ENCODE results near the gene UGP2. TPM values are rescaled to one million over a fixed set of nuclear protein-coding genes. Genes with fewer than 3 reads are reported as not detected.
A peak's percentile ranks its signal among the peaks of the same experiment; 100 is the strongest.
"Not testable (repeated sequence)": the region's sequence is repeated elsewhere in the genome, so short reads cannot be mapped to it uniquely, and the experiment has no call there.

The UGP2 gene
- total RNA-seq, 1 donor: 221 TPM

DNA sequence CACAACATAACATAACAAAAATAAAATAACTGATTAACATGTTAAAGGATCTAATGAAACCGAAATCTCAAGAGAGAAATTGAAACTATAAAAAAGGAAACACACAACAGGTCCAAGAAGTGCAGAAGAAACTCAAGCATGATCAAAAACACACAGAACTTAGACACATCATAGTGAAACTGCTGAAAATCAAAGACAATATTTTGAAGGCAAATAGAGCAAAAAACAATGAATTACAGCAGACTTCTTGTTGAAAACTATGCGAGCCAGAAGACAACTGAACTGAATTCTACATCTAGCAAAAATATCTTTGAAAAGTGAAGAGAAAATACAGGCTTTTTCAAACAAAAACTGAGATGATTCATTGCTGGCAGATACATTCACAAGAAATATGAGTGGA, 61.3 kb downstream of the UGP2 start:
- no peak overlapping the region for H3K4me3 ChIP-seq (ENCODE audit: low read depth, low read length)
- TF ChIP-seq, protein P1, sequence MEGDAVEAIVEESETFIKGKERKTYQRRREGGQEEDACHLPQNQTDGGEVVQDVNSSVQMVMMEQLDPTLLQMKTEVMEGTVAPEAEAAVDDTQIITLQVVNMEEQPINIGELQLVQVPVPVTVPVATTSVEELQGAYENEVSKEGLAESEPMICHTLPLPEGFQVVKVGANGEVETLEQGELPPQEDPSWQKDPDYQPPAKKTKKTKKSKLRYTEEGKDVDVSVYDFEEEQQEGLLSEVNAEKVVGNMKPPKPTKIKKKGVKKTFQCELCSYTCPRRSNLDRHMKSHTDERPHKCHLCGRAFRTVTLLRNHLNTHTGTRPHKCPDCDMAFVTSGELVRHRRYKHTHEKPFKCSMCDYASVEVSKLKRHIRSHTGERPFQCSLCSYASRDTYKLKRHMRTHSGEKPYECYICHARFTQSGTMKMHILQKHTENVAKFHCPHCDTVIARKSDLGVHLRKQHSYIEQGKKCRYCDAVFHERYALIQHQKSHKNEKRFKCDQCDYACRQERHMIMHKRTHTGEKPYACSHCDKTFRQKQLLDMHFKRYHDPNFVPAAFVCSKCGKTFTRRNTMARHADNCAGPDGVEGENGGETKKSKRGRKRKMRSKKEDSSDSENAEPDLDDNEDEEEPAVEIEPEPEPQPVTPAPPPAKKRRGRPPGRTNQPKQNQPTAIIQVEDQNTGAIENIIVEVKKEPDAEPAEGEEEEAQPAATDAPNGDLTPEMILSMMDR (IDR thresholded peaks at IDR 0.05; ENCODE audit: insufficient read depth, low read depth, low read length): no peak
- peak; percentile 7 for DNase-seq (ENCODE audit: low read depth)

DNA sequence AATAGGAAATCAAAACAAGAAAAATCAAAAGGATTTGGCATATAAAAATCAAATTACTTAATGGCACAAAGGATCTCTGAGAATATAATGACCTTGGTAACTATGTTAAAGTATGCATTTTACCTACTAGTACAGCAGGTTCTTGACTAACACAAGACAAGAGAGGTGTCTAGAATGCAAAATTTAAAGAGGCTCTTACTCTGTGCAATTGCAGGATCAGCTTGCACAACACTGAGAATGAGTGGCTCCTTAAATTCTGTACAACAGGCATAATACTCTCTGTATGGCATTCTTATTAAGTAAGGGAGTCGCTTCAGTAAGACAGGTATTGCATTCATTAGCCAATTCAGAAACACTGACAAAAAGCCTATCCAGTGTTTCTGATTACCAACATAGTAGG, 72.6 kb downstream of the UGP2 start:
- H3K4me3 ChIP-seq (ENCODE audit: low read depth, low read length): no peak overlapping the region
- DNase-seq (ENCODE audit: low read depth): no peak
- TF ChIP-seq, protein P1 (IDR thresholded peaks at IDR 0.05; ENCODE audit: insufficient read depth, low read depth, low read length): no peak

DNA sequence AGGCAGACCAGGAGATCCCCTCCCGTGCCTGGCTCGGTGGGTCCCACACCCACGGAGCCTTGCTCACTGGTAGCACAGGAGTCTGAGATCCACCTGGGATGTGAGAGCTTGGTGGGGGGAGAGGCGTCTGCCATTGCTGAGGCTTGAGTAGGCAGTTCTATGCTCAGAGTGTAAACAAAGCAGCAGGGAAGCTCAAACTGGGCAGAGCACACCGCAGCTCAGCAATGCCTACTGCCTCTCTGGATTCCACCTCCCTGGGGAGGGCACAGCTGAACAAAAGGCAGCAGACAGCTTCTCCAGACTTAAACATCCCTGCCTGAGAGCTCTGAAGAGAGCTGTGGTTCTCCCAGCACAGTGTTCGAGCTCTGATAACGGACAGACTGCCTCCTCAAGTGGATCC, 85.1 kb downstream of the UGP2 start:
- H3K4me3 ChIP-seq (ENCODE audit: low read depth, low read length): no peak overlapping the region
- TF ChIP-seq, protein P1 (IDR thresholded peaks at IDR 0.05; ENCODE audit: insufficient read depth, low read depth, low read length): no peak
- no peak for DNase-seq (ENCODE audit: low read depth)

- DNase-seq (ENCODE audit: low read depth); H3K4me3 ChIP-seq (ENCODE audit: low read depth, low read length): not testable (repeated sequence)
Observed at GRCh38 chr2:63932104-63932503, 90.4 kb downstream of the UGP2 start.

Small RNA genes lying within 50 kb of the gene (small RNA-seq; reads per million reads assigned to genes)
- gene RF01293: not detected

Other genes starting within 250 kb of the UGP2 start
- 22.2 and 32.0 TPM in 2 replicates for gene VPS54, start 177.5 kb downstream of the UGP2 start, total RNA-seq

All from fibroblast of villous mesenchyme (primary cell).